ENCODE results near the gene LYL1. TPM values are rescaled to one million over a fixed set of nuclear protein-coding genes. Genes with fewer than 3 reads are reported as not detected.

LYL1 gene
- total and polyA plus RNA-seq, 9 of the 15 experiments (the other 6 are each of a cell fraction or from before 2014, with no cell fraction given), result 1.3 to 266 (median 34.0) TPM

DNA sequence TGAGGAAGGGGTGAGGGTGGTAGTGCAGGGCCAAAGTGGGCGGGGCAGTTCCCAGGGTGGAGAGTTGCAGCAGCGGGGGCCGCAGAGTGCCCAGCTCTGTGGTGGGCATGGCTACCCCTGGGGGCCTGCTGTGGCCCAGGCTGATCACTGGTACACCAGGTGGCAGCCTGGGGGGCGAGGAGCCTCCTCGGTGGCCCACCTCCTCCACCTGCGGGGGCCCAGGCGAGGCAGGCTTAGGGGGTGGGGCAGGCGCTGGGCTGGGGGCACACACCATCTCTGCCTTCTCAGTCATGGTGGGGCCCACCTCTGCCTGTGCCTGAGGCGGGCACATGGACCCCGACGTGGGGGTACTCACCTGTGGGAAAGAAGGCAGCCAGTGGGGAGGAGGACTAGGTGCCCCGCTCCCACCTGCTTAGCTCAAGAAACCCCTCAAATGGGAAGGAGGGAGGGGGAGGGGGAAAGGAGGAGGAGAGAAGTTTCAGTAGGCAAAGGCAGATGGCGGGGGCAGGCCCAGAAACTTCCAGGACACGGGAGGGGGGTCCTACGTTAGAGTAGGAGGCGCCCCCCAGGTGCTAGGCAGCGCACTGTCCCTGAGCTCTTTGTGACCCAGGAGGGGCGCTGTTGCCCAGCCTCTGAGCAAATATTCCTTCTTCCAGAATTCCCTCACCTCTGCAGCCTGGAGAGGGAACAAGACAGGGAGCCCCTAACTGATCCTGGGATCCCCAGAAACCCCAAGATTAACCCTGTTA, 1.6 kb downstream of the LYL1 start (continued):
- TF ChIP-seq, protein P1, sequence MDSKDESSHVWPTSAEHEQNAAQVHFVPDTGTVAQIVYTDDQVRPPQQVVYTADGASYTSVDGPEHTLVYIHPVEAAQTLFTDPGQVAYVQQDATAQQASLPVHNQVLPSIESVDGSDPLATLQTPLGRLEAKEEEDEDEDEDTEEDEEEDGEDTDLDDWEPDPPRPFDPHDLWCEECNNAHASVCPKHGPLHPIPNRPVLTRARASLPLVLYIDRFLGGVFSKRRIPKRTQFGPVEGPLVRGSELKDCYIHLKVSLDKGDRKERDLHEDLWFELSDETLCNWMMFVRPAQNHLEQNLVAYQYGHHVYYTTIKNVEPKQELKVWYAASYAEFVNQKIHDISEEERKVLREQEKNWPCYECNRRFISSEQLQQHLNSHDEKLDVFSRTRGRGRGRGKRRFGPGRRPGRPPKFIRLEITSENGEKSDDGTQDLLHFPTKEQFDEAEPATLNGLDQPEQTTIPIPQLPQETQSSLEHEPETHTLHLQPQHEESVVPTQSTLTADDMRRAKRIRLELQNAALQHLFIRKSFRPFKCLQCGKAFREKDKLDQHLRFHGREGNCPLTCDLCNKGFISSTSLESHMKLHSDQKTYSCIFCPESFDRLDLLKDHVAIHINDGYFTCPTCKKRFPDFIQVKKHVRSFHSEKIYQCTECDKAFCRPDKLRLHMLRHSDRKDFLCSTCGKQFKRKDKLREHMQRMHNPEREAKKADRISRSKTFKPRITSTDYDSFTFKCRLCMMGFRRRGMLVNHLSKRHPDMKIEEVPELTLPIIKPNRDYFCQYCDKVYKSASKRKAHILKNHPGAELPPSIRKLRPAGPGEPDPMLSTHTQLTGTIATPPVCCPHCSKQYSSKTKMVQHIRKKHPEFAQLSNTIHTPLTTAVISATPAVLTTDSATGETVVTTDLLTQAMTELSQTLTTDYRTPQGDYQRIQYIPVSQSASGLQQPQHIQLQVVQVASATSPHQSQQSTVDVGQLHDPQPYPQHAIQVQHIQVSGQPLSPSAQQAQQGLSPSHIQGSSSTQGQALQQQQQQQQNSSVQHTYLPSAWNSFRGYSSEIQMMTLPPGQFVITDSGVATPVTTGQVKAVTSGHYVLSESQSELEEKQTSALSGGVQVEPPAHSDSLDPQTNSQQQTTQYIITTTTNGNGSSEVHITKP (IDR thresholded peaks at IDR 0.05; ENCODE audit: partially characterized antibody), result peak; percentile 66
- TF ChIP-seq ZBTB7A (IDR thresholded peaks at IDR 0.05; ENCODE audit: borderline replicate concordance, control insufficient read depth, low read depth, low read length), result peak; percentile 93
- no peak for TF ChIP-seq PML (IDR thresholded peaks at IDR 0.05; ENCODE audit: low read length)
- TF ChIP-seq SP1 (CRISPR knock-in tag; IDR thresholded peaks at IDR 0.05), result no peak
- 0 out of 2 replicates have a peak, but pooled peaks have one; percentile 35 for TF ChIP-seq SUPT5H (IDR thresholded peaks at IDR 0.05)
- TF ChIP-seq, protein P2, sequence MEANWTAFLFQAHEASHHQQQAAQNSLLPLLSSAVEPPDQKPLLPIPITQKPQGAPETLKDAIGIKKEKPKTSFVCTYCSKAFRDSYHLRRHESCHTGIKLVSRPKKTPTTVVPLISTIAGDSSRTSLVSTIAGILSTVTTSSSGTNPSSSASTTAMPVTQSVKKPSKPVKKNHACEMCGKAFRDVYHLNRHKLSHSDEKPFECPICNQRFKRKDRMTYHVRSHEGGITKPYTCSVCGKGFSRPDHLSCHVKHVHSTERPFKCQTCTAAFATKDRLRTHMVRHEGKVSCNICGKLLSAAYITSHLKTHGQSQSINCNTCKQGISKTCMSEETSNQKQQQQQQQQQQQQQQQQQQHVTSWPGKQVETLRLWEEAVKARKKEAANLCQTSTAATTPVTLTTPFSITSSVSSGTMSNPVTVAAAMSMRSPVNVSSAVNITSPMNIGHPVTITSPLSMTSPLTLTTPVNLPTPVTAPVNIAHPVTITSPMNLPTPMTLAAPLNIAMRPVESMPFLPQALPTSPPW (CRISPR knock-in tag; IDR thresholded peaks at IDR 0.05), result peak; percentile 65; the same call in 1 of the 2 replicates
- TF ChIP-seq SRF (CRISPR knock-in tag; IDR thresholded peaks at IDR 0.05), result peak in 1 of 2 experiments; percentile 38; a peak in 1 of 4 replicates
- TF ChIP-seq ZNF583 (CRISPR knock-in tag; IDR thresholded peaks at IDR 0.05), result no peak
- TF ChIP-seq ZNF766 (CRISPR knock-in tag; conservative IDR thresholded peaks at IDR 0.05), result 0 out of 2 replicates have a peak, but pooled peaks have one; percentile 29
- TF ChIP-seq NFRKB (IDR thresholded peaks at IDR 0.05; ENCODE audit: low read depth), result no peak
- TF ChIP-seq ZFPM2 (CRISPR knock-in tag; IDR thresholded peaks at IDR 0.05), result no peak
- TF ChIP-seq, protein P3, sequence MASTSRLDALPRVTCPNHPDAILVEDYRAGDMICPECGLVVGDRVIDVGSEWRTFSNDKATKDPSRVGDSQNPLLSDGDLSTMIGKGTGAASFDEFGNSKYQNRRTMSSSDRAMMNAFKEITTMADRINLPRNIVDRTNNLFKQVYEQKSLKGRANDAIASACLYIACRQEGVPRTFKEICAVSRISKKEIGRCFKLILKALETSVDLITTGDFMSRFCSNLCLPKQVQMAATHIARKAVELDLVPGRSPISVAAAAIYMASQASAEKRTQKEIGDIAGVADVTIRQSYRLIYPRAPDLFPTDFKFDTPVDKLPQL (IDR thresholded peaks at IDR 0.05; ENCODE audit: extremely low read depth, insufficient read length), result no peak
- peak; percentile 21 for TF ChIP-seq KDM5B (IDR thresholded peaks at IDR 0.05; ENCODE audit: insufficient replicate concordance, low read depth, low read length)
- peak; percentile 56; the same call in 1 of the 2 replicates for TF ChIP-seq ELF2 (CRISPR knock-in tag; IDR thresholded peaks at IDR 0.05)
- TF ChIP-seq SRSF7 (optimal IDR thresholded peaks at IDR 0.05; ENCODE audit: low read depth, low read length), result no peak
- peak; percentile 53; the same call in 1 of the 2 replicates for TF ChIP-seq MYC (IDR thresholded peaks at IDR 0.05; ENCODE audit: low read depth, low read length)
- no peak for TF ChIP-seq MYC (CRISPR knock-in tag; IDR thresholded peaks at IDR 0.05; ENCODE audit: borderline replicate concordance, low read depth)
- TF ChIP-seq HIVEP1 (CRISPR knock-in tag; IDR thresholded peaks at IDR 0.05), result no peak
- TF ChIP-seq KDM1A (IDR thresholded peaks at IDR 0.05), result peak in 1 of 2 experiments; percentile 71; a peak in 1 of 4 replicates
- TF ChIP-seq CTBP1 (IDR thresholded peaks at IDR 0.05; ENCODE audit: borderline replicate concordance), result peak; percentile 20; the same call in 1 of the 2 replicates
- TF ChIP-seq RAD21 (CRISPR knock-in tag; conservative IDR thresholded peaks at IDR 0.05 in 1 of 2, IDR thresholded peaks at IDR 0.05 in 1 of 2), result peak; percentile 44 to 62
- TF ChIP-seq SRSF1 (IDR thresholded peaks at IDR 0.05; ENCODE audit: low read depth, low read length), result no peak

All from K562 (cell line).